A549 (cell line): Measurements from ENCODE around the gene LTK. TPM values are rescaled to one million over a fixed set of nuclear protein-coding genes. Genes with fewer than 3 reads are reported as not detected.

Experiments
- ATAC-seq, 2 experiments: fragments of 200-7000 bp in 1 of 2; fragments of >200 bp in 1 of 2; cut with Nextera tagmentation in 1 of 2; cut with Tn5 transposase in 1 of 2; 3 replicates each; pipeline versions ENCODE4 v1.8.0 to v1.9.1; 2018 to 2020; ENCODE audit warnings: mild to moderate bottlenecking in 1 of 2, moderate library complexity in 1 of 2
- CTCF ChIA-PET: fragments of 300-600 bp; sonication (Branson Sonifier 250); formaldehyde crosslinking; extraction: SDS; loops from one replicate; lab custom pipeline; 2021; ENCODE audit warnings: antibody characterized with exemption, inconsistent platforms; lab: Yijun Ruan, JAX
- POLR2A ChIA-PET: fragments of 350-600 bp; formaldehyde crosslinking; extraction: SDS; loops from one replicate; lab custom pipeline; 2021; ENCODE audit warnings: antibody characterized with exemption, inconsistent platforms; lab: Yijun Ruan, JAX
- DNase-seq, 2 experiments: peaks; one replicate each; pipeline versions ENCODE4 v3.0.0 to v3.0.0-alpha.2; 2011 to 2016; ENCODE audit warnings: low read depth in 1 of 2, low spot score in 1 of 2
- FAIRE-seq: peaks from 2 replicates; lab custom pipeline; 2011; peaks lifted over from hg19 to GRCh38; lab: Jason Lieb, UNC
- H3K27ac ChIP-seq, 2 experiments: fragments of >200 bp; sonication (Bioruptor Twin); formaldehyde crosslinking; 3 replicates each; pipeline ENCODE4 v1.5.1; 2016 to 2017
- H3K4me1 ChIP-seq: fragments of >200 bp; sonication (Bioruptor Twin); formaldehyde crosslinking; 3 replicates; pipeline ENCODE4 v1.6.1; 2016
- H3K4me2 ChIP-seq: fragments of >200 bp; sonication (Bioruptor Twin); formaldehyde crosslinking; 3 replicates; pipeline ENCODE4 v1.6.1; 2016
- H3K4me3 ChIP-seq: fragments of >200 bp; sonication (Bioruptor Twin); formaldehyde crosslinking; 3 replicates; pipeline ENCODE4 v1.5.1; 2016
- H3K9me3 ChIP-seq: fragments of >200 bp; sonication (Bioruptor Twin); formaldehyde crosslinking; 3 replicates; pipeline ENCODE4 v1.6.1; 2016
- CEBPB ChIP-seq, 2 experiments: fragments of >200 bp in 1 of 2; sonication (Bioruptor Twin) in 1 of 2; formaldehyde crosslinking in 1 of 2; IDR thresholded peaks; 2 replicates each; pipeline ENCODE4 v1.6.1; 2012 to 2016
- E2F6 ChIP-seq: IDR thresholded peaks from 2 replicates; pipeline ENCODE4 v1.6.1; 2012; ENCODE audit warnings: low read depth, borderline replicate concordance
- EHF ChIP-seq: fragments of 250-450 bp; sonication (Bioruptor Pico); IDR thresholded peaks from 2 replicates; pipeline ENCODE4 v1.5.0; 2020; ENCODE audit warnings: mild to moderate bottlenecking
- EP300 ChIP-seq, 2 experiments: fragments of >200 bp; sonication (Bioruptor Twin); formaldehyde crosslinking; IDR thresholded peaks; 2 replicates in 1 of 2; 3 replicates in 1 of 2; pipeline ENCODE4 v1.6.1; 2016 to 2017
- FOSB ChIP-seq: fragments of 250-450 bp; sonication (Bioruptor Pico); IDR thresholded peaks from 2 replicates; pipeline ENCODE4 v1.5.0; 2020; ENCODE audit warnings: mild to moderate bottlenecking, moderate library complexity
- FOXS1 ChIP-seq: fragments of 250-450 bp; sonication (Bioruptor Pico); IDR thresholded peaks from 2 replicates; pipeline ENCODE4 v1.5.0; 2020; ENCODE audit warnings: mild to moderate bottlenecking, moderate library complexity
- HDAC2 ChIP-seq: fragments of 200-600 bp; sonication (generic); IDR thresholded peaks from 2 replicates; pipeline ENCODE4 v1.6.1; 2016
- HES2 ChIP-seq: fragments of >200 bp; sonication (Bioruptor Twin); formaldehyde crosslinking; IDR thresholded peaks from 2 replicates; pipeline ENCODE4 v1.6.1; 2016
- HMGXB4 ChIP-seq: fragments of 250-450 bp; sonication (Bioruptor Pico); IDR thresholded peaks from 2 replicates; pipeline ENCODE4 v1.5.0; 2021; ENCODE audit warnings: mild to moderate bottlenecking, moderate library complexity, borderline replicate concordance
- HOXB5 ChIP-seq: fragments of 250-450 bp; sonication (Bioruptor Pico); IDR thresholded peaks from 2 replicates; pipeline ENCODE4 v1.5.0; 2020; ENCODE audit warnings: mild to moderate bottlenecking, moderate library complexity
- JUNB ChIP-seq: fragments of >200 bp; sonication (Bioruptor Twin); formaldehyde crosslinking; IDR thresholded peaks from 2 replicates; pipeline ENCODE4 v1.6.1; 2016
- KDM1A ChIP-seq: fragments of 200-600 bp; sonication (generic); IDR thresholded peaks from 2 replicates; pipeline ENCODE4 v1.6.1; 2016; ENCODE audit warnings: low read depth, mild to moderate bottlenecking
- NFE2L2 ChIP-seq: fragments of 150-350 bp; conservative IDR thresholded peaks from 2 replicates; pipeline ENCODE4 v1.6.1; 2014; ENCODE audit warnings: low read length
- NR3C1 ChIP-seq: fragments of >200 bp; sonication (Bioruptor Twin); formaldehyde crosslinking; IDR thresholded peaks from 3 replicates; pipeline ENCODE4 v1.6.1; 2017
- PHF8 ChIP-seq: fragments of 200-600 bp; sonication (generic); IDR thresholded peaks from 2 replicates; pipeline ENCODE4 v1.6.1; 2016; ENCODE audit warnings: low read depth, mild to moderate bottlenecking, antibody characterized with exemption, moderate library complexity, borderline replicate concordance
- POLR2A ChIP-seq: IDR thresholded peaks from 2 replicates; pipeline ENCODE4 v1.6.1; 2012; ENCODE audit warnings: mild to moderate bottlenecking, low read length
- POLR2AphosphoS2 ChIP-seq: conservative IDR thresholded peaks from 2 replicates; pipeline ENCODE4 v1.6.1; 2012; ENCODE audit warnings: low read length, improper control_type of control experiment, inconsistent platforms
- RARB ChIP-seq: fragments of 250-450 bp; sonication (Bioruptor Pico); IDR thresholded peaks from 2 replicates; pipeline ENCODE4 v1.8.0; 2021; ENCODE audit warnings: mild to moderate bottlenecking, moderate library complexity
- RCOR1 ChIP-seq: fragments of 150-350 bp; IDR thresholded peaks from 2 replicates; pipeline ENCODE4 v1.6.1; 2014; ENCODE audit warnings: antibody characterized with exemption, low read length, low read depth
- REST ChIP-seq: fragments of 200-600 bp; sonication (generic); IDR thresholded peaks from 2 replicates; pipeline ENCODE4 v1.6.1; 2016; ENCODE audit warnings: antibody characterized with exemption, mild to moderate bottlenecking, moderate library complexity
- RFX5 ChIP-seq: fragments of 450-650 bp; IDR thresholded peaks from 2 replicates; pipeline ENCODE4 v1.7.1; 2014; ENCODE audit warnings: antibody characterized with exemption, mild to moderate bottlenecking, moderate library complexity
- RNF2 ChIP-seq: fragments of 200-600 bp; sonication (generic); IDR thresholded peaks from 2 replicates; pipeline ENCODE4 v1.6.1; 2016; ENCODE audit warnings: low read depth, mild to moderate bottlenecking, antibody characterized with exemption, moderate library complexity, borderline replicate concordance
- SMC3 ChIP-seq: fragments of >200 bp; sonication (Bioruptor Twin); formaldehyde crosslinking; IDR thresholded peaks from 3 replicates; pipeline ENCODE4 v1.6.1; 2018; ENCODE audit warnings: inconsistent platforms
- SREBF2 ChIP-seq: fragments of 450-650 bp; IDR thresholded peaks from 2 replicates; pipeline ENCODE4 v1.6.1; 2014; ENCODE audit warnings: mild to moderate bottlenecking, moderate library complexity
- ZC3H11A ChIP-seq: fragments of 450-650 bp; IDR thresholded peaks from 2 replicates; pipeline ENCODE4 v1.6.1; 2014; ENCODE audit warnings: antibody characterized with exemption, mild to moderate bottlenecking
- WGBS: methylation state at CpG from one replicate; pipeline ENCODE4 v1.1.6; 2017; ENCODE audit errors: missing lambda C conversion rate; 5-methylcytosine and 5-hydroxymethylcytosine counted together
- polyA plus RNA-seq, 4 experiments: library from polyadenylated mRNA; depleted of rRNA in 3 of 4; stranded (reverse); fragments of >200 nt; fragmentation: RNase III in 1 of 4; extraction: RNeasy Plus Mini Kit Qiagen cat#74134 plus additional on column Dnase treatment in 1 of 4; gene quantifications; 2 replicates in 3 of 4; 3 replicates in 1 of 4; pipeline ENCODE4 v1.2.3, GENCODE V29; 2011 to 2017

Gene LTK
- polyA plus RNA-seq, 2 of the 4 experiments (the other 2 are of a cell fraction): 0.10 to 0.17 TPM

- no peak for ATAC-seq
- peak overlapping the region; percentile 65 for H3K4me2 ChIP-seq
Observed at GRCh38 chr15:41544650-41545015, 31.0 kb upstream of the LTK start.

GRCh38 chr15:41543521-41543870 is 29.9 kb upstream of the LTK start:
- Histone ChIP-seq H3K4me1 (peaks cover 16% of the 10 kb centered on the region), H3K9me3 (no peaks in the 10 kb centered on the region), H3K4me3 (peak overlapping the region; percentile 81), H3K27ac (peak overlapping the region; percentile 89 to 96), H3K4me2 (peak overlapping the region; percentile 70)
- ATAC-seq (no peak), FAIRE-seq (no peak), DNase-seq (no peak)
- TF ChIP-seq SREBF2 (no peak), HES2 (no peak), SMC3 (no peak), RARB (CRISPR knock-in tag) (no peak), HMGXB4 (CRISPR knock-in tag) (no peak), CEBPB (IDR thresholded peaks at IDR 0.05) (no peak), RFX5 (no peak), RCOR1 (no peak), FOXS1 (CRISPR knock-in tag) (no peak), NR3C1 (no peak), POLR2A (no peak), ZC3H11A (no peak)
- WGBS: 6% methylated on average over 8 of the region's 8 CpGs
- CTCF ChIA-PET: interaction anchor here (0.6 to 1.0 kb wide), 2 partner anchors 77 to 268 kb away, joined by 3 read pairs; no protein-coding TSS in a partner anchor
- POLR2A ChIA-PET: interaction anchor here (0.7 to 1.3 kb wide), 10 partner anchors 9 to 430 kb away, joined by 3 to 15 read pairs (median 8); partner anchors contain the start of gene ITPKA

More at GRCh38 chr15:41544650-41545015, 31.0 kb upstream of the LTK start:
- peak overlapping the region; percentile 81 for H3K4me3 ChIP-seq
- ChIA-PET POLR2A (interaction anchor here (0.6 to 1.3 kb wide), 13 partner anchors 8 to 387 kb away, joined by 3 to 15 read pairs (median 6); partner anchors contain the start of gene ITPKA), CTCF (interaction anchor here (1.0 kb wide), 1 partner anchor 79 kb away, joined by 3 read pairs; no protein-coding TSS in a partner anchor)
- H3K4me1 ChIP-seq: peaks cover 16% of the 10 kb centered on the region
- no peaks in the 10 kb centered on the region for H3K9me3 ChIP-seq
- H3K27ac ChIP-seq: peak overlapping the region; percentile 89 to 96
- 75% methylated on average over 15 of the region's 15 CpGs for WGBS
- DNase-seq: no peak
- FAIRE-seq: no peak
- TF ChIP-seq HOXB5 (CRISPR knock-in tag): no peak
- no peak for TF ChIP-seq KDM1A
- TF ChIP-seq RNF2: no peak
- no peak for TF ChIP-seq REST
- no peak for TF ChIP-seq HES2

GRCh38 chr15:41536866-41537265 is 23.2 kb upstream of the LTK start:
- ATAC-seq (no peak), DNase-seq (no peak), FAIRE-seq (no peak)
- no peak overlapping the region for H3K4me2 ChIP-seq
- POLR2A ChIA-PET: no interaction called here
- H3K9me3 ChIP-seq: no peaks in the 10 kb centered on the region
- no peaks in the 10 kb centered on the region for H3K4me1 ChIP-seq
- WGBS: 95% methylated on average over 10 of the region's 11 CpGs
- CTCF ChIA-PET: no interaction called here
- no peak overlapping the region for H3K27ac ChIP-seq
- H3K4me3 ChIP-seq: no peak overlapping the region
- TF ChIP-seq JUNB: no peak
- no peak for TF ChIP-seq HDAC2
- no peak for TF ChIP-seq POLR2AphosphoS2
- TF ChIP-seq FOSB: no peak
- TF ChIP-seq REST: no peak
- TF ChIP-seq POLR2A: no peak
- TF ChIP-seq E2F6: no peak
- no peak for TF ChIP-seq EP300 (IDR thresholded peaks at IDR 0.05)
- no peak for TF ChIP-seq PHF8
- no peak for TF ChIP-seq RARB (CRISPR knock-in tag)
- TF ChIP-seq NFE2L2: no peak
- TF ChIP-seq EHF: no peak
